Activated effector memory CD4-positive, alpha-beta T cell treated with Interleukin-2 at 50 U/mL for 16 hours (primary cell): ENCODE results near the gene AMIGO1.
"Not testable (repeated sequence)": the region's sequence is repeated elsewhere in the genome, so short reads cannot be mapped to it uniquely, and the experiment has no call there.

Source experiments
- DNase-seq: peaks from one replicate; pipeline ENCODE4 v3.0.0-alpha.2; 2020

The AMIGO1 gene

DNA sequence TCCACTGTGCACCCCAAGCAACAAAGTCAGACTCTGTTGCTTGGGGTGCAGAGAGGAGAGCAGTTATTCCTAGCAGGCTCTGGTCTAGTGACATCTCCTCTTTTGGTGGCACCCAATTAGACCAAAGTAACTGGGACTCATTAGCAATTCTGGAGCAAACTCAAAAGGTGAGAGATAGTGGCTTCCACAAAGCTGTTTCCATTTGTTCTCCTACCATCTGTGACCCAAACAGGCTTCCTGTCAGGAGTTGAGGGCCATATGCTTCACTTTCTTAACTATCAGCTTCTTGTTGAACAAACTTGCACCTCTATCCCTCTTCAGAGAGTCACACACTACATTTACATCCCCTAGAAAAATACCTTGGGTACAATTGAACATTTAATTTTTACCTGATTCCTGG, 27.3 kb downstream of the AMIGO1 start:
- no peak for DNase-seq

DNA sequence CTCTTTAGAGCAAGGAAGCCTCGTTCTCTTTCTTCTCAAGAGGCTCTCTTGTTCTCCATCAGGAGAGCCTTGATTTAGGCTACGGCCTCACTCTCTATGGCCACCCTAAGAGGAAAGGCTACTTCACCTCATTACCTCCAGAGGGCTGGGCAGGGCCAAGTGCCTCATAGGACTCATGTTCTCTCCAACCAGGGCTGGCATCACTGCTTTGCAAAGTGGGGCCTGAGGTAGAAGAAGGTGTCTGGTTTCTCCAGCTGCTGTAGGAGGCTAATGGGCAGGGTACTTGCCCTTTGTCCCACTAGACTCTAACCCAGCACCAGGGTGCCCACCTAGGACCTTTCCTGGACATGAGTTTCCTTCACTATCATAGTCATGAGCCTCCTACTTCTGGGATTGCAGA, 27.9 kb downstream of the AMIGO1 start:
- no peak for DNase-seq

DNA sequence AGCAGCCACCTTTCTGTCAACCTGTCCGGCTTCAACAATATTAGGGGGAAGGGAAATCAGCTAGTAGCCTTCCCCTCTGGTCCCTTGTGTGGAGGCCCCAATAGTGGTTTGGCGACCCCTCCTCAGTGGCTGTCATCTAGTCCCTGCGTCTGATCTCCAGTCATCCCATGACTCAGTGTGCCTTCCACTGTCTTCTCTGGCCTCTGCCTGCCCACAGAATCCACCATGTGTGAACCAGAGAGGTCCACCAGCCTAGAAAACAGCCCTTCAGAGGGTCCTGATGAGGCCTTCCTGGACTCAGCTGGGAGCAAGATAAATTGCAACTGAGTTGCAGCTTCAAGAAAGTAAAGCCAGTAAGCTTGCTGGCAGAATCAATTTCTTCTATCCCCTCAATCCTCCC, 29.6 kb downstream of the AMIGO1 start:
- DNase-seq, result no peak

DNA sequence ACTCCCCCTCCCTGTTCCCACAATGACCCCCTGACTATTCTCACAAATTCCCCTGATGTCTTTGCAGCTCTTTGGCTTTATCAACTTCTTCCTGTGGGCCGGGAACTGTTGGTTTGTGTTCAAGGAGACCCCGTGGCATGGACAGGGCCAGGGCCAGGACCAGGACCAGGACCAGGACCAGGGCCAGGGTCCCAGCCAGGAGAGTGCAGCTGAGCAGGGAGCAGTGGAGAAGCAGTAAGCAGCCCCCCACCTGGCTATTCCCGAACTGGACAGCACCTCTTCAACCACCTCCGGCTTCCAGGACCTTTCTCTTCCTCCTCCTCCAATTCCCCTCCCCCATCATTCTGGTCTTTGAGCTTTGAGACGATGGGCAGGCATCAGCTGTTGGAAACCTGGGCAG, 30.2 kb downstream of the AMIGO1 start:
- DNase-seq, result no peak

DNA sequence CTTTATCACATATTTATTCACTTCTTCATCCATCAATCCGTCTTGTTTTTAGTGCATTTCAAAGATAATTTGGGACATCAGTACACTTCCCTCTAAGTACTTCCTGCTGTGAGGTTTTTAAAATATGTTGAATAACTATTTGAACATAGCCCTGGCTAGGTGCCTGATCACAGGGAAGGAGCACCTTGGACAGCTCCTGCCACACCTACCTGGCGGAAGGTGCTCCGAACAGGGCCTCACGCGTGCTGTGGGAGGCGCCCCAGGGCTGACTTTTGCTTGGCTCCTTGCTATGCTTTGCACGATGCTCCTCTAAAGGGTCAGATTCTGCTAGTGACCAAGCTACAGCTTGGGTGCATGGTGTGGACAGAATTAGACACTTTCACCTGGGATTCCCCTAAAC, 30.7 kb downstream of the AMIGO1 start:
- DNase-seq, result no peak

DNA sequence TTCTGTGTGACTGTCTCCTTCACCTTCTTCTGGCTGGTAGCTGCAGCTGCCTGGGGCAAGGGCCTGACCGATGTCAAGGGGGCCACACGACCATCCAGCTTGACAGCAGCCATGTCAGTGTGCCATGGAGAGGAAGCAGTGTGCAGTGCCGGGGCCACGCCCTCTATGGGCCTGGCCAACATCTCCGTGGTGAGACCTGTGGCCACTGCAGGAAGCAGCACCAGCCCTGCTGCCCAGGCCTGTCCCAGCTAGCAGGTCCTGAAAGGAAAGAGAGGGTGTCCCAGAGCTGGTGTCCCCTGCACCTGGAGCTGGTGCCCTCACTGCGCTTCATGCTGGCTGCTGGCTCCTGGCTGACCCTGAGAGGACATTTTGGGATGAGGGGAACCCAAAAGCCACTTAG, 31.7 kb downstream of the AMIGO1 start:
- no peak for DNase-seq

DNA sequence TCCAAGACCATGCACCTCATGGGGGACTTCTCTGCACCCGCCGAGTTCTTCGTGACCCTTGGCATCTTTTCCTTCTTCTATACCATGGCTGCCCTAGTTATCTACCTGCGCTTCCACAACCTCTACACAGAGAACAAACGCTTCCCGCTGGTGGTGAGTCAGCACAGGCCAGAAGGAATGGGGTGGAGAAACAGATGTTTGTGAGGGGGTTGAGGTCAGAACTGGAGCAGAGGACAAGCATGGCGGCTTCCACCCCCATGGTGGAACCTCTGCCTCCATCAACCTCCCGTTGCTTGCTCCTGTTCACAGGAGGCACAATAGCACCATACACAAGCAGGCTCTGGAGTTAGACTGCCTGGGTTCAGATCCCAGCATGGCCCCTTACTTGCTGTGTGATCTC, 32.7 kb downstream of the AMIGO1 start:
- DNase-seq, result no peak

DNA sequence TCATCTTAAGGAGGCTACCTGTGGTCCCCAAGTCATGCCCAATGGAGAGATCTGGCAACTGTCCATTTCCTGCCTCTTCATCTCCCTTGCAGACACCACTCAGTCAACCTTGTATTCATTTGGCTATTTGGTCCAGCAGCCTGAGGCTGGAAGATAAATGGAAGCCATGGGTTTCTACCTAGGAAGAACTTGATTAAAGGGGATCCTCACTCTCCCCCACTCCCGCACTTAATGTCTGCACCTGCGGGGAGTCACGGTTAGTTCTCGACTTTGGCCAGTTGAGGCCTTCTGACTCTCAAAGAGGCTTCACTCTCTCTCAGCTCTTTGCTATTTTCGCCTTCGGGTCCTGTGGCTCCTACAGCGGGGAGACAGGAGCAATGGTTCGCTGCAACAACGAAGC, 34.3 kb downstream of the AMIGO1 start:
- no peak for DNase-seq

DNA sequence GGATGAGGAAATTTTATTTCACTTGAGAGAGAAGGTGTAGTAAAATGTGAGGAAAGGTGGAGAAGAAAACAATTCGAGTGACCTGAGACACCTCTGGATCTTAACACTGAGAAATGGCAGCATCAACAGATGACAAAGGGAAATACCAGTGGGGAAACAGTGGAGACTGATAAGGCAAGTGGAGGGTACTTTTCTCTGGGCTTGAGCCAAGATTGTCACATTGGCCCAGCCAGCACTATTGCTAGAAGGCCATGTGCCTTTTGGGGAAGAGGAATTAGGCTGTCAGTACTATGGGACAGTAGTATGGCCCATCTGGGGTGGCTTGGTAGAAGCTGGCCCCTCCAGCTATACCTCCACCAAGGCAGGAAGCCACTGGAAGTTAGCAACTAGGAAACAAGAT, 34.8 kb downstream of the AMIGO1 start:
- no peak for DNase-seq

DNA sequence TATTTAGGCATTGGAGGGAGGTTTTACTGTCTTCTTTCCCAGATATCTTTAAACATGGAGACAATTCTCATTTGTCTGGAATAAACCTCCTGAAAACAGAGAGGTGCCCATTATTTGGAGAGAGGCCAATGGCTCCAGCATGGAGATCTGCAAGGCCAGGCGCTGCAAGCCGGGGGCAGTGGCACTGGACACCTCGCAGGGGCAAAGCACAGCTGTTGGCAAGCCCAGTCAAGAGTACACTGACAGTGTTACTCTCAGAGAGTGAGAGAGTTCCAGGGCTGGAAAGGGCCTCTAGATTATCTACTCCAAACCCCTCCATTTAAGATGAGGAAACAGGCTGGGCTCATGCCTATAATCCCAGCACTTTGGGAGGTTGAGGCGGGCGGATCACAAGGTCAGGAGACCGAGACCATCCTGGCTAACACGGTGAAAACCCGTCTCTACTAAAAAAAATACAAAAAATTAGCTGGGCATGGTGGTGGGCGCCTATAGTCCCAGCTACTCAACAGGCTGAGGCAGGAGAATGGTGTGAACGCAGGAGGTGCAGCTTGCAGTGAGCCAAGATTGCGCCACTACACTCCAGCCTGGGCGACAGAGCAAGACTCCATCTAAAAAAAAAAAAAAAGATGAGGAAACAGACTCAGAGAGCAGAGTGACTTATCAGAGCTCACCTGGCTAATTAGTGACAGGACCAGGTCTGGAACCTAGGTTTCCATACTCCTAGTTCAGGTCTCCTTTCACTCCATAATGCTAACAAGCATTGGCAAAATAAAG, 36.1 kb downstream of the AMIGO1 start:
- DNase-seq, result not testable (repeated sequence)

DNA sequence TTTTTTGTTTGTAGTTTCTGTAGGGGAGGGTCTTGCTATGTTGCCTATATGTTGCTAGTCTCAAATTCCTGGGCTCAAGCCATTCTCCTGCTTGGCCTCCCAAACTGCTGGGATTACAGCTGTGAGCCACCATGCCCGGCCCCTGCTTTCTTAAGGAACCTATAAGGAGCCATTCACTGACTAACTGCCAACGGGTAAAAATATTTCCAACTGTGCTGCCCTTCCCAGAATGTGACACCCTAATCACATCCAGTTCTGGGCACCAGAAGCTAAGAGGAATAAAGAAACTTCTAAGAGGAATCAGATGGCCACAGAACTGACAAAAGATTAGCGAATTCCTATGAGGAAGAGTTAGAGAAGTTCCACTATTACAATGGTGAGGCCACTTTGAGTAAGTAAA, 36.7 kb downstream of the AMIGO1 start:
- DNase-seq, result no peak

DNA sequence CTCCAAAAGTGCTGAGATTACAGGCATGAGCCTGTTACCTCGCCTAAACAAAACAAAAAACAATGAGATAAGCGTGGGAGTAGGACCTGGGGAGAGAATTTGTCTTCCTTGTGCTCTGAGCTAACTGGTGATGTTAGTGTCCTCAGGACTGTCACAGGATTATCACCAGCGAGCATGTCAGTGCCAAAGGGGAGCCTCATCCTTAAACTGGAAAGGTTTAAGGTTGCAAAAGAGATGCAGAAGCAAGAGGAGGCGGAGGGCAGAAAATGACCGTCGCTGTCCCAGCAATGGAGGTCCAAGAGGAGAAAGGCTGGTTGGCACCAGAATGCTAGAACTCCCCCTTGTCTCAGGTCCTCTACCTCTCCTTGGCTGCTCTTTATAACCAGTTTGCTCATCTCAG, 39.3 kb downstream of the AMIGO1 start:
- no peak for DNase-seq

DNA sequence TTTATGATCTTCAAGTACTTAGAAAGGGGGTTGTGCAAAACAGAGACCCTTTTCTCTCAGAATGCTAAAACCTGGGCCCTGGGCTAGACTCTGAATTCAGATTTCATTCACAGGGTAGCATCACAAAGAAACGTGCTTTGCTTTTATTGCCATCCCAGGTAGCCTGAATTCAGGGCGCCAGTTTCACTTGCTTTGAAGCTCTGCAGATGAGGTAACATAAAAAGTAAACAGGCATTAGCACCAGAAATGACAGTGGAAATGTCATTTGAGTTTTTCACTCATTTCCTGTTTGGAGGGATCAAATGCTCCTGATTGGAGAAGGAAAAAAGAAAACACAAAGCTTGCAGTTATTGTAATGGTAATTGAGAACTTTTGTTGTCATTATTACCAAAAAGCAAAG, 40.6 kb downstream of the AMIGO1 start:
- no peak for DNase-seq

DNA sequence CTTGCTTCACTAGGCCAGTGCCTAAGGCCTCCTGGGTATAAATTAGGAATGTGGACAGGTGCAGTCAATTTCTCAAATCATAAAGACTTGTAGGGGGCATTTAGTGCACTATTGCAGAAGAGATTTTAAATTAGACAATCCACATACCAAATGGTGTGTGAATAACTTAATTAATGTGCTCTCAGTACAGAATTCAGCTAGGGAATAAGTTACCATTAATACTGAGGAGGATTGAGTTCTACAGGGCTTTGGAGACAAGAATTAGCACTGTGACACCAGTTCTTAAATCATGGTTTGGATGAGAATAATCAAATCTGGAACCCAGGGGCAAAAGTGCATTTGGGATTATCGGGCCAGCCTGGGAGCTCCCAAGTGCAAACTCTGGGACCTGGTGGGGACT, 41.5 kb downstream of the AMIGO1 start:
- no peak for DNase-seq

DNA sequence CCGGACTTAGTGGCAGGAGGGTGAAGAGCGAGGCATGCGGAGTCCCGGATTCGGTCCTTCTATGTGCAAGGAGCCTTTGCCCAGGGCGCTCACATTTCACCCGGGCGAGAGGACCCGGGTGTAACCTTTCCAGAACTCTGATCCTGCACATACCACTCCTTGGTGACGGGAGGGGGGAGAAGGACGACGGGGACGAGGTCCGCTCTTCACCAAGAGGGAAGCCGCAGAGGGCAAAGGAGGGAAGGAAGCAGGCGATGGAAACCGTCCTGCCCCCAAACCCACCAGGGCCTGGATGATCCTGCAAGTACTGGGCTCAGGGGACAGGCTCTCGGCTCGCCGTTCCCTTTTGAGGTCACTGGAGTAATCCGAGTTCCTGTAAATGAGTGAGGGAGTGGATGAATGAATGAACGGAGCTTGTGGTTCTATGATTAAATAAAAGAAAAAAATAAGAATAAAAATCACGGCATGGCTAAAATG, 42.2 kb downstream of the AMIGO1 start:
- DNase-seq, result no peak

DNA sequence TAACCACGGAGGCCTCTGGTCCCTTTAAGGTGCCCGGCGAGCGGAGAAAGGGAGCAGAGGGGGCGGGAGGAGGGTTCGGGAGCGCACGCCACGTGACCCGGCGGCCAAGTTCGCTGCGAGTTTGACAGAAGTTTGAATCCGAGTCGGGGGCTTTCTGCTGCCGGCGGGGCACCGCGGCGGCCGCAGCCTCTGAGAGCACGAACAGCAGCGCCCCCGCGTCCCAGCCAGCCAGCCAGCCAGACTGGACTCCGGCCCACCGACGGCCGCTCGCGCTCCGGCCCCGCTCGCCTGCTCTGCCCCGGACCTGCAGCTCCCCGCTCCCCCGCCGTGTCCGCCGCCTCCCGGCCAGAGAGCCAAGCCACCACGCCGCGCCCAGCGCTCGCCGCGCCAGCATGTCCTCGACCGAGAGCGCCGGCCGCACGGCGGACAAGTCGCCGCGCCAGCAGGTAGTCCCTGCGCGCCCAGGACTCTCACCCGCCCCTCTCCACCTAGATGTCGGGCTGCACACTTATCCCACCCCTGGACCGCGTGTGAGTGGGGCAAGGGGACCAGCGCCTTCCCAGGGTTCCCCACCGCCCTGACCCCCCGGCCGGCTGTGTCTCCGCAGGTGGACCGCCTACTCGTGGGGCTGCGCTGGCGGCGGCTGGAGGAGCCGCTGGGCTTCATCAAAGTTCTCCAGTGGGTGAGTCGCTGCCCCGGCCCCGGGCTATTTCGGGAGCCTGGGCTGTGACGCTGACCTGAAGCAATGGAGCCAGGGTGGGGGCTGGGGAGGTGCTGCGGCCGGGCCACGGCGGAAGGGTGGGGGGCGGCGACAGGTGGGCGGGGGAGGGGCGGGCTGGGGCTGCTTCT, 42.9 kb downstream of the AMIGO1 start, which contains the start of gene SYPL2:
Gene SYPL2 (plus strand): TSS at position 95 of the 849 bp plus-strand sequence. CDS start 298 bp downstream, at position 393.
- no peak for DNase-seq

DNA sequence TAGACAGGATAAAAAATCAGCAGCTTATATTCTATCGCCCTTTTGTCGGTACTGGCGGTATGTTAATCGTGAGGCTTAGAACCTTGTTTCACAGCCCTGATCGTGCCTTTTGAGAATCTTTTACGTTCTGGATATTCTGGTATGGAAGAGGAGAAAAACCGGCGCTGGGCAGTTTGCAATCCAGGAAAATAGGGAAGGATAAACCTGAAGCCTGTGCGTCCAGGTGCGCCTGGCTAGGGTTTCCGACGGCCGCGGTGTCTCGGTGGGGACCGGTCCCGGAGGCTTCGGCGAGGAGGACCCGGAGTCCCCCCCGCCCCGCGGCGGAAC, 43.4 kb downstream of the AMIGO1 start:
- DNase-seq, result no peak

DNA sequence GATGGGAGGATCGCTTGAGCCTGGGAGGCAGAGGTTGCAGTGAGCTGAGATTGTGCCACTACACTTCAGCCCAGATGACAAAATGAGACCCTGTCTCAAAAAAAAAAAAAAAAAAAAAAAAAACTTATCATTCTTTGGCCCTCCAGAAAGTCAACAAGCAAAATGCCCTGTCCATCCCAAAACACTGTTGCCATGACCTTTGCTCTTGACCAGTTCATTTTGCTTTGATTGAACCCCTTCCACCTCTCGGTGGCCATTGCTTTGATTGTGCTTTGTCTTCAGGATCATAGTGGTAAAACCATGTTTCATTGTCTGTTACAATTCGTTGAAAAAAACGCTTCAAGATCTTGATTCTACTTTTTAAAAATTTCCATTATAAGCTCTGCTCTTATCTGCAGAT, 51.7 kb downstream of the AMIGO1 start:
- no peak for DNase-seq

DNA sequence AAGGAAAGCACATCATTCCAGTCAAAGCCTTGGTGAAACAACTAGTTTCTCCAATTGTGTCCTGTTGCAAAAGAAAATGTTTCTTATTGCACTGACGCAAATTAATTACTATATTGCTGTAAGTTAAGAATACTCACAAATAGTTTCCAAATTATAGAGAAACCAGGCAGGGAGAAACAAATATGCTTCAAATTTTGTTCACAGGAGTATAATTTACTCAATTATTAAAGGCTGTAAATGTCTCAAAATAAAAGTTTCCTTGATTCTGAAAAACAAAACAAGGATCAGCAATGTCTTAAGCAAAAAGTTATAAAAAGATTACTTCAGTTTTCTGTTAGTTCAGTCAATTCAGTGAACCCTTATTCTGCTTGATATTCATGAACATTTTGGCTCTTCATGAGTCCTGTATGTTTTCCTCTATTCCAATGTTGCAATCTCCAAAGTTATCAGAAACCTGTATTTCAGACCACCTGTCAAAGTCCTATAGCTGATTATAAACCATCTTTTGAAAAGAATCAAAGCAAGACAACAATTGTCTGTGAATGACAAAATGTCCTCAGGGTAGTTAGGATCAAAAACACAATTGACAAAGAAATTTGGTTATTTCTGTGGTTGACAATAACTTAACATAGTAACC, 54.9 kb downstream of the AMIGO1 start:
- no peak for DNase-seq
